ENCODE measurements around the gene AUTS2.

DNA sequence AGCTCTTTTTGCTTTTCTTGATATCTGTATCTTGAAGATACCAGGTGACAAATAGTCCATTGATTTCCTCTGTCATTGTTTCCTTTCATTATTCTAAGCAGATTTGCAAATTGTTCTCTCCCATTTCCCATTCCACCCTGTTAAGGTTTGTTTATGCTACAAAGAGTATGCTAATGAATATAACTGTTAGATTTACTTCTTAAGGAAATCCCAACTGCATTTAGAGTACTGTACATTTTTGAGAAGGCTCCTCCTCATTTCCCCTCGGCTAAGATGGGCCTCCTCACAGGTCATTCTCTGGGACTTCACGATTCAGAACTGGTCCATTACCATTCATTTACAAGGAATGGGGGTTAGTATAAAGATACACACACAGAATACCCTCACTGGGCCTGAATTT lies 15.6 kb downstream of the AUTS2 start:
- TF ChIP-seq, protein P1, sequence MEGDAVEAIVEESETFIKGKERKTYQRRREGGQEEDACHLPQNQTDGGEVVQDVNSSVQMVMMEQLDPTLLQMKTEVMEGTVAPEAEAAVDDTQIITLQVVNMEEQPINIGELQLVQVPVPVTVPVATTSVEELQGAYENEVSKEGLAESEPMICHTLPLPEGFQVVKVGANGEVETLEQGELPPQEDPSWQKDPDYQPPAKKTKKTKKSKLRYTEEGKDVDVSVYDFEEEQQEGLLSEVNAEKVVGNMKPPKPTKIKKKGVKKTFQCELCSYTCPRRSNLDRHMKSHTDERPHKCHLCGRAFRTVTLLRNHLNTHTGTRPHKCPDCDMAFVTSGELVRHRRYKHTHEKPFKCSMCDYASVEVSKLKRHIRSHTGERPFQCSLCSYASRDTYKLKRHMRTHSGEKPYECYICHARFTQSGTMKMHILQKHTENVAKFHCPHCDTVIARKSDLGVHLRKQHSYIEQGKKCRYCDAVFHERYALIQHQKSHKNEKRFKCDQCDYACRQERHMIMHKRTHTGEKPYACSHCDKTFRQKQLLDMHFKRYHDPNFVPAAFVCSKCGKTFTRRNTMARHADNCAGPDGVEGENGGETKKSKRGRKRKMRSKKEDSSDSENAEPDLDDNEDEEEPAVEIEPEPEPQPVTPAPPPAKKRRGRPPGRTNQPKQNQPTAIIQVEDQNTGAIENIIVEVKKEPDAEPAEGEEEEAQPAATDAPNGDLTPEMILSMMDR (IDR thresholded peaks at IDR 0.05 in 2 of 3, conservative IDR thresholded peaks at IDR 0.05 in 1 of 3; ENCODE audit: control insufficient read depth in 2 of 3, extremely low read depth in 1 of 3, insufficient read depth in 1 of 3, low read depth in 3 of 3, low read length in 3 of 3) = no peak
- TF ChIP-seq EZH2 (IDR thresholded peaks at IDR 0.05; ENCODE audit: borderline replicate concordance, control insufficient read depth, low read depth, low read length) (no peak), RAD51 (IDR thresholded peaks at IDR 0.05) (no peak), FOXK2 (IDR thresholded peaks at IDR 0.05) (no peak), JUNB (IDR thresholded peaks at IDR 0.05) (no peak), MXI1 (IDR thresholded peaks at IDR 0.05; ENCODE audit: low read depth, low read length) (no peak), TARDBP (IDR thresholded peaks at IDR 0.05; ENCODE audit: borderline replicate concordance) (no peak), PAX5 (IDR thresholded peaks at IDR 0.05; ENCODE audit: borderline replicate concordance, low read depth, low read length) (no peak), YY1 (IDR thresholded peaks at IDR 0.05; ENCODE audit: low read depth, low read length) (no peak), GABPA (IDR thresholded peaks at IDR 0.05; ENCODE audit: low read depth) (no peak)
- TF ChIP-seq, protein P2, sequence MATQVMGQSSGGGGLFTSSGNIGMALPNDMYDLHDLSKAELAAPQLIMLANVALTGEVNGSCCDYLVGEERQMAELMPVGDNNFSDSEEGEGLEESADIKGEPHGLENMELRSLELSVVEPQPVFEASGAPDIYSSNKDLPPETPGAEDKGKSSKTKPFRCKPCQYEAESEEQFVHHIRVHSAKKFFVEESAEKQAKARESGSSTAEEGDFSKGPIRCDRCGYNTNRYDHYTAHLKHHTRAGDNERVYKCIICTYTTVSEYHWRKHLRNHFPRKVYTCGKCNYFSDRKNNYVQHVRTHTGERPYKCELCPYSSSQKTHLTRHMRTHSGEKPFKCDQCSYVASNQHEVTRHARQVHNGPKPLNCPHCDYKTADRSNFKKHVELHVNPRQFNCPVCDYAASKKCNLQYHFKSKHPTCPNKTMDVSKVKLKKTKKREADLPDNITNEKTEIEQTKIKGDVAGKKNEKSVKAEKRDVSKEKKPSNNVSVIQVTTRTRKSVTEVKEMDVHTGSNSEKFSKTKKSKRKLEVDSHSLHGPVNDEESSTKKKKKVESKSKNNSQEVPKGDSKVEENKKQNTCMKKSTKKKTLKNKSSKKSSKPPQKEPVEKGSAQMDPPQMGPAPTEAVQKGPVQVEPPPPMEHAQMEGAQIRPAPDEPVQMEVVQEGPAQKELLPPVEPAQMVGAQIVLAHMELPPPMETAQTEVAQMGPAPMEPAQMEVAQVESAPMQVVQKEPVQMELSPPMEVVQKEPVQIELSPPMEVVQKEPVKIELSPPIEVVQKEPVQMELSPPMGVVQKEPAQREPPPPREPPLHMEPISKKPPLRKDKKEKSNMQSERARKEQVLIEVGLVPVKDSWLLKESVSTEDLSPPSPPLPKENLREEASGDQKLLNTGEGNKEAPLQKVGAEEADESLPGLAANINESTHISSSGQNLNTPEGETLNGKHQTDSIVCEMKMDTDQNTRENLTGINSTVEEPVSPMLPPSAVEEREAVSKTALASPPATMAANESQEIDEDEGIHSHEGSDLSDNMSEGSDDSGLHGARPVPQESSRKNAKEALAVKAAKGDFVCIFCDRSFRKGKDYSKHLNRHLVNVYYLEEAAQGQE (IDR thresholded peaks at IDR 0.05; ENCODE audit: low read depth, low read length) = no peak
- TF ChIP-seq, protein P3, sequence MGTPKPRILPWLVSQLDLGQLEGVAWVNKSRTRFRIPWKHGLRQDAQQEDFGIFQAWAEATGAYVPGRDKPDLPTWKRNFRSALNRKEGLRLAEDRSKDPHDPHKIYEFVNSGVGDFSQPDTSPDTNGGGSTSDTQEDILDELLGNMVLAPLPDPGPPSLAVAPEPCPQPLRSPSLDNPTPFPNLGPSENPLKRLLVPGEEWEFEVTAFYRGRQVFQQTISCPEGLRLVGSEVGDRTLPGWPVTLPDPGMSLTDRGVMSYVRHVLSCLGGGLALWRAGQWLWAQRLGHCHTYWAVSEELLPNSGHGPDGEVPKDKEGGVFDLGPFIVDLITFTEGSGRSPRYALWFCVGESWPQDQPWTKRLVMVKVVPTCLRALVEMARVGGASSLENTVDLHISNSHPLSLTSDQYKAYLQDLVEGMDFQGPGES (IDR thresholded peaks at IDR 0.05) = no peak
- TF ChIP-seq, protein P4, sequence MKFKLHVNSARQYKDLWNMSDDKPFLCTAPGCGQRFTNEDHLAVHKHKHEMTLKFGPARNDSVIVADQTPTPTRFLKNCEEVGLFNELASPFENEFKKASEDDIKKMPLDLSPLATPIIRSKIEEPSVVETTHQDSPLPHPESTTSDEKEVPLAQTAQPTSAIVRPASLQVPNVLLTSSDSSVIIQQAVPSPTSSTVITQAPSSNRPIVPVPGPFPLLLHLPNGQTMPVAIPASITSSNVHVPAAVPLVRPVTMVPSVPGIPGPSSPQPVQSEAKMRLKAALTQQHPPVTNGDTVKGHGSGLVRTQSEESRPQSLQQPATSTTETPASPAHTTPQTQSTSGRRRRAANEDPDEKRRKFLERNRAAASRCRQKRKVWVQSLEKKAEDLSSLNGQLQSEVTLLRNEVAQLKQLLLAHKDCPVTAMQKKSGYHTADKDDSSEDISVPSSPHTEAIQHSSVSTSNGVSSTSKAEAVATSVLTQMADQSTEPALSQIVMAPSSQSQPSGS (IDR thresholded peaks at IDR 0.05; ENCODE audit: low read length) = no peak

All from GM12878 (cell line).